Measurements from ENCODE around the gene FOXP1.
"Not testable (repeated sequence)": the region's sequence is repeated elsewhere in the genome, so short reads cannot be mapped to it uniquely, and the experiment has no call there.

The FOXP1 gene

DNA sequence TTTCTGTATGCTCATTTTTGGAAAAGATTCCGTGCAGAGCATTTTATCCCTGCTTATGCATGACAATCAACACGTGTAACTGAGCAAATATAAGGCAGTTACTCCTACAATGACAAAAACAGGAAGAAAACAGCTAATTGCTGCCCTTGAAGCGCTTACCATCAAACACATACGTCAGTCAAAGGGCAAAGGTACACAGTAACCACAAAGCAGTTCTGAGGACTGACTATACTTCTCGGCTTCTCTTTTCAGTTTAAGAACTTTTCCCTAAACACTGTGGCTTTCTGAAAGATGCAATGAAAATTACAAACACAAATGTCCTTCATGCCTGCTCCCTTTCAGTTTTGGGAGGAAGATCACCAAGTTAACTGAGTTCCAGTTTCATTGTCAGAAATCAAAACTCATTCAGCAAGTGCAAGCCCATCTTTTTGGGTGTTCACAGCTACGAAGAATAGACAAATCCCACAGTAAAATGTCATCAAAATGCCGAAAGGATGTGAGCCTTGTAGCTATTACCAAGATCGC is 602.8 kb downstream of the FOXP1 start:
- DNase-seq, result no peak

- DNase-seq, result no peak
Observed at GRCh38 chr3:70979983-70980645, 603.4 kb downstream of the FOXP1 start.

- no peak for DNase-seq
Observed at GRCh38 chr3:70977712-70978111, 605.8 kb downstream of the FOXP1 start.

GRCh38 chr3:70975981-70976380 is 607.5 kb downstream of the FOXP1 start:
- DNase-seq, result not testable (repeated sequence)

DNA sequence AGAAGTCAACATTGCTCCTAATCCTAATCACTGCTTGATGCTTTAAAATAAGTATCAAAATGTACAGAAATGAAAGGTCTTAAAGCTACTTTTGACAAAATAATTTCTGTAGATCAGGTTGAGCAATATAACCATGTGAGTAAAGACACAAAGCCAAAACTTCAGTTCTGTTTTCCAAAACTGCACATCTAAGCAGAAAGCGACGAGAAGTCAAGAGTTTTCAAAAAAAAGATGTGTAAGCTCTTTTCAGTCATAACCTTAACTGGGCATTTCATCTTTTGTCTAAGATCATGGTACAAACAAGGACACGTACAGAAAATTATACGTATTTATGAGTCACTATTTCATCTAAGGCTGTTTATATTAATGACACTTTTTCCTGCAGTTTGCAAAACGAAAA is 608.8 kb downstream of the FOXP1 start:
- DNase-seq, result no peak

- DNase-seq, result no peak
Observed at GRCh38 chr3:70973558-70973957, 610.0 kb downstream of the FOXP1 start.

DNA sequence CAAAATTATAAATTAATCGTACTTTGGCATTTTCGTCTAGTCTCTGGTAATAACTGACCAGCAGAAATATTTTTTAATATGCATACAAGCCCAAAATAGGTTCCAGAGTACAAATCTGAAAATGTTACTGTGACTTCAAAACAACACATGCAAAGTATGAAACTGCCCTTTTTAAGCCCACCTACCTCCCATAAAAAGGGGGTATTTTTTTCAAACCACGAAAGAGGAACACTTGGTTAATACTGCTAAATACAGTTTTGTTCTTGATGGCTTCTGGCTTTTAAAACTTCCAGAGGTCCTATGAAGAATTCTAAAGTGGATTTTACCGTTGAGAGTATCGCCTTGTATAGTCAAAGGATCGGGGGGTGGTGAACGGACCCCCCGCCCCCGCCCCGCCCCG is 610.7 kb downstream of the FOXP1 start:
- no peak for DNase-seq

GRCh38 chr3:70970952-70971351 is 612.6 kb downstream of the FOXP1 start:
- no peak for DNase-seq

DNA sequence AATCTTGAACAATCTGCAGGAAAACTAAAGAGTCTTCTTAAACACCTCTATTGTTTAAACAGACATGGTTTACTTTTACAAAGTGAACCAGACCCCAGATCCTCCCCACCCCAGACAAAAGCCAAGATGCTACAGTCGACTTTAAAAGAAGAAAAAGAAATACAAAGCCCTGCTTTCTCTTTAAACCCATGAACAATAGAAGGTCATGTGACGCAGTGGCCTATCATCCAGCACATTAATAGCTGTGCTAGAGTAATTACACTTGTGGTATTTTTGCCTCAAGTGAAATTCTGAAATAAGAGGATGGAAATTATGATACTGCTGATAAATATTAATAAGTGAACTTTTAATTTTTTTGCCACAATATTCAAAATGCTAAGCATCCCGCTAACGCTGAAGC is 613.4 kb downstream of the FOXP1 start:
- no peak for DNase-seq

GRCh38 chr3:70963431-70964275 is 619.9 kb downstream of the FOXP1 start:
- no peak for DNase-seq

DNA sequence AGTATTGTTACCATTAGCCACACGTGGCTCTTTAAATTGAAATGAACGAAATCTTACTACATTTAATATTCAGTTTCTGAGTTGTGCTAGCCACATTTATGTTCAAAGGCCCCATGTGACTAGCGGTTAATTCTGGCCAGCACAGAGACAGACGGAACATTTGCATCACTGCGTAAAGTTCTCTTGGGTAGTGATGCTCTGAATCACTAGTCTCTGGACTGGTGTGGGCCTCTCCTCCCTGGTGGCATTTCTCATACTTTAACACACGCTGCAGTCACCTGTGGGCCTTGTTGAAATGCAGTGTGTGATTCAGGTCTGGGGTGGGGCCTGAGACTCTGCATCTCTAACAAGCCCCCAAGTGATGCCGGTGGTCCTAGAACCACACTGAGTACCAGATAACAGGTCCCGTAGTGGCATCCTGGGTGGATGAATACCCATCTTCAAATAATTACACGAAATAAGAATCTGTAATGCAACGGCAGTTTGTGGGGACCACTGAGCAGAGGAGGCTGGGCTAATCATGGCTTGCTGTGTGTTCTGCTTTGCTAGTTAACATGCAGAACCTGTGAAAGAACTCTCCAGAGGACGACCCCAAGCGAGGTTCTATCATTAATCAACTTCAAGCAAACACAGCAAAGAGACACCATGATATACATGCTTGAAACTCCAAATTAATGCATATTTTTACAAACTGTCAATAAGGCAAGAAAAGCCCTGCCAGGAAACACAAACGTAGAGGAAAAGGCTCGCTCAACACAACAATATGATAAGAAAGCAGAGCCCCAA is 623.8 kb downstream of the FOXP1 start:
- DNase-seq, result no peak

DNA sequence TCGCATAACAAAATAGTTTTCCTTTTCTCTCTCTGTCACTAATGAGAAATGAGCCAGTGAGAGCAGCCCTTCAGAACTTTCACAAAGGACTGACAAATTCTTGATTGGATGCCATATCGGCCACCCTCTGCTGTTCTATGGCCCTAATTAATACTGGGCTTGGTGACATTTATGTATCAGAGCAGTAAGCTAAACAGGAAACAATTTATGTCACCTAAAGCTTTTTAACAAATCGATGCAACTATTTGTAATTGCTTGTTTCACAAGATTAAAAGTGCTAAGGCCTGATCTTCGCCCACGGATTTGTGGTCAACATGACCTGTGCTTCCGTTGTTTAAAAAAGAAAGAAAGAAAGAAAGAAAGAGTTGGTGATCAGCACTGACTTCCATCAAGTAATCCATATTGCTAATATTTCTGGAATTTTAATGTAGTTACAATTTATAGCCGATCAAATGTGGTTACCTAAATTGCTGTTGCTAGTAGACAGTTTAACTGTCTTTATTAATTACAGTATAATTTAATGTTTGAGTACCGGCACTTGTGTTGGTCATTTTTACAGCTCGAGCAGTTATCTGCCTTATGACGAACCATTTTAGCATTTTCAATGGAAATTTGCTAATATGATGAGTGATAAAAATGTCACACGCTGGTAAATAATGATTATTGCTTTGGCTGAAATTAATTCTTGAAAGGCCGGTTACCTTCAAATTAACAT is 631.3 kb downstream of the FOXP1 start:
- DNase-seq, result no peak

GRCh38 chr3:70951316-70951715 is 632.2 kb downstream of the FOXP1 start:
- DNase-seq, result no peak

DNA sequence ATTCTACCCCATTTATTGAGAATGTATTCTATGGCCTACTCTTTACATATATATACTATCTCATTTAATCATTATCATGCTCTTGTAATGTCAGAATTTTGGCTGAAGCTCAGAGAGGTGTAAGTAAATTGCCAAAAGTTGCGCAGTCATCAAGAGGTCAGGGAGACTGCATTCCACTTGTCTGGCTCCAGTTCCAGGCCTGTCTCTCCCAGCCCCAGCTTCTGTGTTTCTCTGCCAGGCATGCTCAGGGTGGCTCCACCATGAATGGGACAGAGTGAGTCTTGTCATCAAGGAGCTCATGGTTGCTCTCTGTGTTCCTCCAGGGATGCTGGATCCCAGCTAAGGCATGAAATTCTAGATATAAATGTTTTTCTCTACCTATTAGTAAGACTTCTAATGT is 635.9 kb downstream of the FOXP1 start:
- no peak for DNase-seq

DNA sequence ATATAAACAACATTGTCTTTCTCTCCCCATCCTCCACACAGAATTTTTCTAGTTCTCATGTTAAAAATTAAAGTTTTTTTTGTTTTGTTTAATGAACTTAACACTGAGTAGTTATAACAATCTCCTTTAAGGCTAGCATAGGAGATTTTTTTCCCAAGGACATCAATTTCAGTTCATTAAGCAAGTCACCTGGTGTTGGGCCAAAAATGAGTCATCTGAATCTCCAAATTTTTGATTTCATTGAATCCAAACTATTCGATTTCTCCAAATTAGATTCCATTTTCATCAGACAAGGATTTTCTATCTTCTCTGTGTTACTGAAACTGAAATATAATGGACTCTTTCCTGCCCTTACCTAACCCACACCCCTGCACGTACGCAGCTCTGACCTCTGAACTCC is 639.6 kb downstream of the FOXP1 start:
- no peak for DNase-seq

- DNase-seq, result no peak
Observed at GRCh38 chr3:70933105-70933810, 650.3 kb downstream of the FOXP1 start.

GRCh38 chr3:70930066-70930465 is 653.5 kb downstream of the FOXP1 start:
- DNase-seq, result no peak

GRCh38 chr3:70927239-70927638 is 656.3 kb downstream of the FOXP1 start:
- no peak for DNase-seq

DNA sequence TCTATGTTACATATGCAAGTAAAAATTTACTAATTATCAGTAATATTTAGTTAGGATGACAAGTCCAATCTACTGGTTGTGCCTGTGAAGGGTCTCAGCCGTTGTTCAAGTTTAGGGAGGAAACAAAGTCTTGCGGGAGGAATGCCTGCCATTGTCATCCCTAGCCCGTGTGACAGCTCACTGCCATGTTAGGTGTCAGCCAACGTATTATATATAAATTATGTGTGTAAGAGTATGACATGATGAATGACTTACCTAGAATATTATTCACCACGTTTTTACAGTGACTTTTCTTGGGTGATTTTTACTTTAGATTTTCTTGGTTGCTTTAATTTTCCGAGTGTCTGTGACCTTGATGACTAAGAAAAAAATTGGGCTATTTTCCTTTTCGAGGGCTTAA is 656.7 kb downstream of the FOXP1 start:
- no peak for DNase-seq

- no peak for DNase-seq
Observed at GRCh38 chr3:70919661-70920060, 663.9 kb downstream of the FOXP1 start.

DNA sequence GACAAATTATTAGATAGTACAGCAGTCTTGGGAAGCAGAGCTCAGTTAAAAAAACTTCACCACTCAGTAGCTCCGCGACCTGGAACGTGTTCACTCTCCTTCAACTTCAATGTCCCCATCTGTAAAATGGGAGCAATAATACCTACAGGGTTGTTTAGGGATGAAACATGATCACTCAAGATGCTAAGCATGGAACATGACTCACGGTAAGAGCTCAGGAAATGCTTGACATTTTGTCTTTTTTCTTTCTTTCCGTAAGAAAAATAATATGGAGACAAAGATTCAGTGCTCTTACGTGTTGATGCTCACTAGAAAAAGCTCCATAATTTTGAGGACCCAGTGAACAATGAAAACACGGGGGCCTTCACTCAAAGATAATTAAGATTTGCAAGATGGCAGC is 664.4 kb downstream of the FOXP1 start:
- no peak for DNase-seq

All from NCI-H1105 treated with DMSO at 0.1 percent for 48 hours (cell line).